SK-N-MC (cell line): Measurements from ENCODE around the gene CENPM.
"Not testable (repeated sequence)": the region's sequence is repeated elsewhere in the genome, so short reads cannot be mapped to it uniquely, and the experiment has no call there.

Experiments
- DNase-seq: peaks from one replicate; pipeline ENCODE4 v3.0.0-alpha.2; 2011; ENCODE audit warnings: low read depth, low spot score
- H3K27ac ChIP-seq: fragments of 200-600 bp; sonication (generic); 2 replicates; pipeline ENCODE4 v1.5.1; 2016; ENCODE audit warnings: mixed run types
- H3K36me3 ChIP-seq: fragments of 200-600 bp; sonication (generic); 2 replicates; pipeline ENCODE4 v1.6.1; 2017; ENCODE audit warnings: antibody characterized with exemption, low read length, mixed read lengths; ENCODE audit not compliant: insufficient read depth
- H3K4me3 ChIP-seq: fragments of 200-600 bp; sonication (generic); 2 replicates; pipeline ENCODE4 v1.5.1; 2016
- H3K9ac ChIP-seq: fragments of 200-600 bp; sonication (generic); 2 replicates; pipeline ENCODE4 v1.8.0; 2017; ENCODE audit warnings: mixed run types, mixed read lengths; ENCODE audit not compliant: insufficient read length
- H3K9me3 ChIP-seq: fragments of 200-600 bp; sonication (generic); 2 replicates; pipeline ENCODE4 v1.6.1; 2017; ENCODE audit warnings: low read depth, mild to moderate bottlenecking, antibody characterized with exemption, low read length, moderate library complexity, mixed read lengths
- EZH2 ChIP-seq: fragments of 200-600 bp; sonication (generic); IDR thresholded peaks from one replicate; pipeline ENCODE4 v1.6.1; 2017; ENCODE audit warnings: antibody characterized with exemption
- FOXP2 ChIP-seq: optimal IDR thresholded peaks from 2 replicates; pipeline ENCODE3; 2011; ENCODE audit warnings: mild to moderate bottlenecking, moderate library complexity; ENCODE audit not compliant: insufficient read depth; ENCODE audit errors: extremely low read length, control extremely low read depth
- POLR2AphosphoS5 ChIP-seq: IDR thresholded peaks from 2 replicates; pipeline ENCODE4 v1.6.1; 2012; ENCODE audit warnings: mild to moderate bottlenecking, low read depth, low read length, borderline replicate concordance

Gene CENPM

DNA sequence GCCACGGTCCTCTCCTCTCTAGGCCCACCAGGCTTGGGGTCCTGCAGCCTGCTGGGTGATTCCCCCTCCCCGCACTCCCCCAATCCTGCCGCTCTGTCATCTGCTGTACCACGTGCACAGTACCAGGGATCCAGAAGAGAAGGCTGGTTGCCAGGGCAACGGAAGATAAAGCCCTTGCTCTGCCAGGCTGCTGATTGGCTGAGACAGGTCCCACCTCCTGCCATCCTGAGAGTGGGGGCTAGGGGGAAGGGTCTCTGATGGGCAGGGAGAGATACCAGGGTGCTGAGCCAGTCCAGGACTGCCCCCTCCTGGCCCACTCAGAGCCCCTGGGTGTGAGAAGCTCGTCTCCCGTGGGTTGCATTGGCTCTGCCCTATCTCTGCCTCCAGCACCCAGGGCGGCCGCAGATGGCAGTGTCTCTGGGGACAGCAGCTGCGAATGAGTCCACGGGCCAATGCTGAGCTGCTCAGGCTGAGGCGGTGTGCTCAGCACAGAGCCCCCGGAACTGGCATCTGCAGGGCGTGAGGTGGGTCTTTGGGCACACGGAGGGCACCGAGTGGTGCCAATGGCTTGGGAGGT is 5.0 kb upstream of the CENPM start, which contains the start of gene SMIM45:
Gene SMIM45, plus strand, starts transcription at position 253 of the 577 bp plus-strand sequence.
- H3K27ac ChIP-seq, result no peak within 1 kb of the TSS
- H3K9me3 ChIP-seq, result no peaks in the 10 kb centered on the region
- no peak for TF ChIP-seq FOXP2
- TF ChIP-seq POLR2AphosphoS5, result no peak
- no peak for TF ChIP-seq EZH2
- no peaks in the 10 kb centered on the region for H3K36me3 ChIP-seq
- DNase-seq, result no peak
- H3K4me3 ChIP-seq, result no peak within 1 kb of the TSS
- no peak within 1 kb of the TSS for H3K9ac ChIP-seq

DNA sequence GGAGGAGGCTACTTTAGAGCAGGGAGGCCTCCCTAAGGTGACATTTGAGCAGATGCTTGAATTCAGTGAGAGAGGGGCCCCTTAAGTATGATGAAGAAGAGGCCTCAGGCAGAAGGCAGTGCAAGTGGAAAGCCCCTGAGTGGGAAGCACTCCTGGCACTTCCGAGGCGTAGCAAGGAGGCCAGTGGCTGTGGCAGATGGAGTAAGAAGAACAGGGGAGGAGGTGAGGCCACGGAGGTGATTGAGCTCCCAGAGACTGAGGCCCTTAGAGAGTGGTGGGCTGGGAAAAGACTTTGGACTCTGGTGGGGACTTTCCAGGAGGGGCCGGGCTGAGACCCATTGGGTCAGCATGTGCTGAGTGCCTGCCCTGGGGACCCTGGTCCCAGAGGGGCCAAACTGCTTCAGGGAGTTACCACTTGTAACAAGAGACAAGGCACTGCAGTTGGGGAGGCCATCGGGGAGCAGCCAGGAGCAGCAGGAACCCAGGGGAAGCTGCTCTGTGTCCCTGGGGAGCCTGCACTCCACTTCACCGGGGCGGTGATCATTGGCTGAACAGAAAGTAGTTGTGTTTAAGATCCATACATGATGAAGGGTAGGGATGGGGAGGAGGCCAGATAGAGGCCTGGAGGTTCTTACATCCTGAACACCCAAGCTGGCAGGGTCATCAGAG is 2.5 kb upstream of the CENPM start:
- Histone ChIP-seq H3K9me3 (no peaks in the 10 kb centered on the region), H3K36me3 (peaks cover 8% of the 10 kb centered on the region), H3K4me3 (no peak overlapping the region), H3K27ac (0 out of 2 replicates have a peak overlapping the region, but pooled peaks have one; percentile 13), H3K9ac (no peak overlapping the region)
- no peak for TF ChIP-seq FOXP2
- no peak for TF ChIP-seq EZH2
- no peak for TF ChIP-seq POLR2AphosphoS5
- DNase-seq, result no peak

DNA sequence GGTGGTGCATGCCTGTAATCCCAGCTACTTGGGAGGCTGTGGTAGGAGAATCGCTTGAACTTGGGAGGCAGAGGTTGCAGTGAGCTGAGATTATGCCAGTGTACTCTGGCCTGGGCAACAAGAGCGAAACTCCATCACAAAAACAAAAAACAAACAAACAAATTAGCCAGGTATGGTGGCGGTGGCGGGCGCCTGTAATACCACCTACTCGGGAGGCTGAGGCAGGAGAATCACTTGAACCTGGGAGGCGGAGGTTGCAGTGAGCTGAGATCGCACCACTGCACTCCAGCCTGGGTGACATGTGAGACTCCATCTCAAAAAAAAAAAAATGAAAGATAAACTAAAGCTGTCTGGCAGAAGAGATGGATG is 2.0 kb upstream of the CENPM start:
- not testable (repeated sequence) for H3K9me3 ChIP-seq, H3K9ac ChIP-seq, H3K4me3 ChIP-seq, DNase-seq, H3K27ac ChIP-seq
- peaks cover 13% of the 10 kb centered on the region for H3K36me3 ChIP-seq

DNA sequence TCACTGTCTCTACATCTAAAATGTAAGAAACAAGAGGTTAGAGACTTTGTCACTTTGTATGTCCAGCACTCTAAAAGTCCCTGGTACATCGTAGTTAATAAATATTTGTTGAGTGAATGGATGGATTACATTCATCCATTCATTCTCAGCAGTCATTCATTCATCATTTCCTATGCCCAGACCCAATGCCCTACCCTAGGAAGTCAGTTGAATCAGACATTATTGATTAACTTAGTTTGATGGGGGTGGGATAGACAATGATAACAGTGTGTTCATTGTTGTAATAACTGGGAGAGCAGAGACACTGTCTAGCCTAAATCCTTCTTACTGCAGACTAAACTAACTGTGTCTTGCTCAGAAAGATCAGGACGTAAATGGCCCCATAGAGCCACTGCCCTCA is 1.2 kb upstream of the CENPM start:
- Histone ChIP-seq H3K4me3 (peak overlapping the region; percentile 92), H3K36me3 (peaks cover 21% of the 10 kb centered on the region), H3K9ac (peak overlapping the region; percentile 28), H3K27ac (no peak overlapping the region), H3K9me3 (no peaks in the 10 kb centered on the region)
- no peak for DNase-seq
- no peak for TF ChIP-seq EZH2
- no peak for TF ChIP-seq POLR2AphosphoS5
- TF ChIP-seq FOXP2, result no peak

DNA sequence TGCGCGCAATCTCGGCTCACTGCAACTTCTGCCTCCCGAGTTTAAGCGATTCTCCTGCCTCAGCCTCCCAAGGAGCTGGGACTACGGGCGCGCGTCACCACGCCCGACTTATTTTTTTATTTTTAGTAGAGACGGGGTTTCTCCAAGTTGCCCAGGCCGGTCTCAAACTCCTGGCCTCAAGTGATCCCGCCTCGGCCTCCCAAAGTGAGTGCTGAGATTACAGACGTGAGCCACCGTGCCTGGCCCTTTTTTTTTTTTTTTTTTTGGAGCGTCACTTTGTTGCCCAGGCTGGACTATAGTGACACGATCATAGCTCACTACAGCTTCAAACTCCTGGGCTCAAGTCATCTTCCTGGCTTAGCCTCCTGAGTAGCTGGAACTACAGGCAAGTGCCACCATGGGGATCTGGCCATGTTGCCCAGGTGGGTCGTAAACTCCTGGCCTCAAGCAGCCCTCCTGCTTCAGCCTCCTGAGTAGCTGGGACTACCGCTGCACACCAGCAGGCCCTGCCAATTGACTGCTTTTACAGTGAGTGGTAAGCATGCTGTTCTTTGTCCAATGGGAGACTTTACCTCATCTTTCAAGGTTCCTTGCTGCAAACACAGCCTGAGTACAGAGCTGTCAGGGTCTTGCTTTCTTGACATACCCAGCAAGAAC is 600 bp upstream of the CENPM start:
- DNase-seq, result no peak
- H3K36me3 ChIP-seq, result peaks cover 25% of the 10 kb centered on the region
- H3K27ac ChIP-seq, result peak overlapping the region; percentile 78; the same call in 1 of the 2 replicates
- peak overlapping the region; percentile 90 for H3K9ac ChIP-seq
- H3K9me3 ChIP-seq, result no peaks in the 10 kb centered on the region
- peak overlapping the region; percentile 92 for H3K4me3 ChIP-seq
- TF ChIP-seq EZH2 (no peak), POLR2AphosphoS5 (no peak), FOXP2 (no peak)

DNA sequence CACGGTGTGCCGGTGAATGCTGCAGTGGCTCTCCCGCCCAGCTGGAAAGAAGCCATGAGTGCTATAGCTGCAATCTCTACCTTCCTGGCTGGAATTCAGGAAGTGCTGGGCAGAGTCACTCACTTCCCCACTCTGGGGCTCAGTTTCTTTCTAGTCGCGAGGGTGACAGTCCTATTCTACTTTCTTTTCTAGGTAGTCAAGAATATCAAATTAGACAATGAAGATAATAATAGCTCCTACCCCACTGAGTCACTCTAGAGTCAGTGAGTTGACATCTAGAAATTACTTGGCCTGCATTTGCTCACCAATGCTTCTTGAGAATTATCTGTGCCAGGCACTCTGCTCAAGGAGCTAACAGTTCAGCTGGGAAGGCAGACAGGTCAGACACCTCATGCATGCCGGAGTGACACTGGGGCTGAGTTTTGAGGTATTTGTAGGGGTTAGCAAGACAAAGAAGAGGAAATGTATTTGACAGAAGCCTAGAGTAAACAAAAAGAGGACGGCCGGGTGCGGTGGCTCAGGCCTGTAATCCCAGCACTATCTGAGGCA is 3.2 kb downstream of the CENPM start:
- Histone ChIP-seq H3K27ac (no peak overlapping the region), H3K9ac (no peak overlapping the region), H3K4me3 (no peak overlapping the region), H3K36me3 (peaks cover 51% of the 10 kb centered on the region), H3K9me3 (no peaks in the 10 kb centered on the region)
- DNase-seq, result no peak
- TF ChIP-seq POLR2AphosphoS5 (no peak), EZH2 (no peak), FOXP2 (no peak)

DNA sequence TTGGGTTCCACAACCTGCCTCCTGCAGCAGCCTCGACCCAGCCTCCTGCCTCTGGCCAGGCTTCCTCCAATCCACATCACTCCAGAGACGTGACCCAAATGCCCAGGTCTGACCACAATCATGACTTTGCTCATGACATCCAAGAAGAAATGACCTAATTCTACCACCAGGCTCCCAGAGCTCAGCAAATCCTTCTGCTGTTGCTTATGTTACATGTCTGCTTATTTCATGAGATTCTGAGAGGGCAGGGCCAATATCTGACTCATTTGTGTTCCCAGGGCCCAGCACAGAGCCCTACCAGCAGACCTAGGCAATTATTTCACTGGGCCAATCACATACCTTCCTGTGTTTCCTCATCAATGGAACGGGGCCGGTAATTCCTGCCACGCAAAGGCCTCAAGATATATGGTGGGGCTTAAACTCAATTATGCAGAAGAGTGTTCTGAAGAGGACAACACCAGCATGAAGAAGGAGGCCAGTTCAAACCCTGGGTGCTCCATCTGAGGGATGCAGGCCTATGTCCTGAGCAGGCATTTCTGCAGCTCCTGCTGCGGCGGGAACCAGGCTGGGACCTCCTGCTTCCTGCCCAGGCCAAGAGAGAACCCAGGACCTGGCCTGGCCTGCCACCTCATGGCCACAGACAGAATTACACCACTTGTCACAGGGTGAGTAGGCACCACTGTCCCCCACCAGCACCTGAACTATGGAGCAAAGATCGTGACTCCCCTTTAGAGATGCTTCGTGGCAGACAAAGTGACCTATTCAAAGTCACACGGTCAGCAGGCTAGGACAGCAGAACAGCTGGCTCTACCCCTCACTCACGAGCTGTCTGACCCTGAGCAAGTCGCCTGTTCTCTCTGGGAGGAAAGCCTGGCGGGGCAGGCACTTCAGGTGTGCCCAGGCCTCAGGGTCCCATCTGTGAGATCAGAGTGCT is 5.9 kb downstream of the CENPM start:
- peaks cover 55% of the 10 kb centered on the region for H3K36me3 ChIP-seq

More for the DNA sequence above, 5.9 kb downstream of the CENPM start:
- Histone ChIP-seq H3K9ac (no peak overlapping the region), H3K27ac (no peak overlapping the region), H3K9me3 (no peaks in the 10 kb centered on the region), H3K4me3 (no peak overlapping the region)
- TF ChIP-seq EZH2 (no peak), FOXP2 (no peak), POLR2AphosphoS5 (no peak)
- DNase-seq, result no peak
